Measurements from ENCODE around the gene DAGLB.
"Not testable (repeated sequence)": the region's sequence is repeated elsewhere in the genome, so short reads cannot be mapped to it uniquely, and the experiment has no call there.

The DAGLB gene

DNA sequence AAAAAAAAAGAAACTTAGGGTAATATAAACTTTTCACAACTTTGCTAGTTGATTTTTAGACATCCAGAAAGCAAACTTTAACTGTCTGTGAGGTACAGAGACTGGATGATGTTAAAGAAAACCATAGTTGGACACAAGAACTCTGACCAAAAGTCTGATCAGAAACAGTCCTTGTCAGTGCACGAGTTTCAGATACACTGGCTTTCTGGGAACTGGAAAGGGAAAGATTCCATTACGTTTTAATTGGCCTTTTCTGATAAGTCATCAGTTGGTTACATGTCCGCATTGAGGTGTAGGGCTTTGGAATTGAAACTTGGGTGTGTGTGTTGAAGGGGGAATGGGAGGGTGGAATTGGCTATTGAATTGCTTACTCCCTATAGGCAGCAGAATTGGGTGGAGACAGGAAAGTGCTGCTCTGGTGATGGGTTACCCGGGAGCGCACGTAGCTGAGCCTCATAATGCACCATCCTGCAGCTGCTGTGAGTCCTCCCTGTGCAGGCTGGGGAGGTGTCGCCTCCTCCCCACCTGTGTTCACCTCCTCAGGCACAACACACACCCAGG lies 59.9 kb downstream of the DAGLB start:
- TF ChIP-seq, protein P1, sequence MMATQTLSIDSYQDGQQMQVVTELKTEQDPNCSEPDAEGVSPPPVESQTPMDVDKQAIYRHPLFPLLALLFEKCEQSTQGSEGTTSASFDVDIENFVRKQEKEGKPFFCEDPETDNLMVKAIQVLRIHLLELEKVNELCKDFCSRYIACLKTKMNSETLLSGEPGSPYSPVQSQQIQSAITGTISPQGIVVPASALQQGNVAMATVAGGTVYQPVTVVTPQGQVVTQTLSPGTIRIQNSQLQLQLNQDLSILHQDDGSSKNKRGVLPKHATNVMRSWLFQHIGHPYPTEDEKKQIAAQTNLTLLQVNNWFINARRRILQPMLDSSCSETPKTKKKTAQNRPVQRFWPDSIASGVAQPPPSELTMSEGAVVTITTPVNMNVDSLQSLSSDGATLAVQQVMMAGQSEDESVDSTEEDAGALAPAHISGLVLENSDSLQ (IDR thresholded peaks at IDR 0.05) = no peak
- no peak for TF ChIP-seq SUZ12 (IDR thresholded peaks at IDR 0.05)
- no peak for TF ChIP-seq HDGF (IDR thresholded peaks at IDR 0.05; ENCODE audit: borderline replicate concordance)
- TF ChIP-seq BHLHE40 (IDR thresholded peaks at IDR 0.05; ENCODE audit: borderline replicate concordance) = no peak
- TF ChIP-seq L3MBTL2 (conservative IDR thresholded peaks at IDR 0.05) = no peak
- TF ChIP-seq TARDBP (IDR thresholded peaks at IDR 0.05) = no peak
- no peak for TF ChIP-seq LEF1 (IDR thresholded peaks at IDR 0.05; ENCODE audit: borderline replicate concordance)
- TF ChIP-seq CTBP1 (IDR thresholded peaks at IDR 0.05; ENCODE audit: borderline replicate concordance) = no peak
- TF ChIP-seq ARNT (IDR thresholded peaks at IDR 0.05) = no peak
- ChIA-PET CTCF (no interaction called here), POLR2A (no interaction called here)
- no peak for DNase-seq (ENCODE audit: extremely low spot score)

DNA sequence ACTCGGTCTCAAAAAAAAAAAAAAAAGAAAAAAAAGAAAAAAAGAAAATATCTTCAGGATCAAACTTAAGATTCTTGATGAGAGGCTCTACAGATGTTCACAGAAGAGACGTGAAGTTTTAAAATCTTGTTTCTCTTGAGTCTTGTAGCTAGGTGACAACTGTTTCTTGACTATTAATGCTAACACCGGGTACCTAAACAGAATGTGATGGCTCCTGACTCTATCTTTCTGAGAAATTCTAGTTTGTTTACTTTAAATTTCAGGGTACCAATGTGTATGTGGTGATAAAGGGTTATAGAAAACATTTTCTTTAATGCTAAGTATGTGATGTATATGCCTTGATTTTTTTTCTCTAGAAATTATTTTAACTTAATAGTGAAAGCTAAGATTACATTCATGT lies 61.0 kb downstream of the DAGLB start:
- DNase-seq (ENCODE audit: extremely low spot score) = no peak
- POLR2A ChIA-PET = no interaction called here
- CTCF ChIA-PET = no interaction called here
- no peak for TF ChIP-seq SUZ12 (IDR thresholded peaks at IDR 0.05)
- TF ChIP-seq ZNF384 (IDR thresholded peaks at IDR 0.05) = no peak
- TF ChIP-seq NFRKB (IDR thresholded peaks at IDR 0.05) = no peak
- no peak for TF ChIP-seq ARNT (IDR thresholded peaks at IDR 0.05)
- no peak for TF ChIP-seq HDGF (IDR thresholded peaks at IDR 0.05; ENCODE audit: borderline replicate concordance)
- no peak for TF ChIP-seq LEF1 (IDR thresholded peaks at IDR 0.05; ENCODE audit: borderline replicate concordance)
- TF ChIP-seq FOXM1 (IDR thresholded peaks at IDR 0.05; ENCODE audit: borderline replicate concordance) = no peak
- no peak for TF ChIP-seq FOXK2 (IDR thresholded peaks at IDR 0.05)
- no peak for TF ChIP-seq SP1 (IDR thresholded peaks at IDR 0.05)

DNA sequence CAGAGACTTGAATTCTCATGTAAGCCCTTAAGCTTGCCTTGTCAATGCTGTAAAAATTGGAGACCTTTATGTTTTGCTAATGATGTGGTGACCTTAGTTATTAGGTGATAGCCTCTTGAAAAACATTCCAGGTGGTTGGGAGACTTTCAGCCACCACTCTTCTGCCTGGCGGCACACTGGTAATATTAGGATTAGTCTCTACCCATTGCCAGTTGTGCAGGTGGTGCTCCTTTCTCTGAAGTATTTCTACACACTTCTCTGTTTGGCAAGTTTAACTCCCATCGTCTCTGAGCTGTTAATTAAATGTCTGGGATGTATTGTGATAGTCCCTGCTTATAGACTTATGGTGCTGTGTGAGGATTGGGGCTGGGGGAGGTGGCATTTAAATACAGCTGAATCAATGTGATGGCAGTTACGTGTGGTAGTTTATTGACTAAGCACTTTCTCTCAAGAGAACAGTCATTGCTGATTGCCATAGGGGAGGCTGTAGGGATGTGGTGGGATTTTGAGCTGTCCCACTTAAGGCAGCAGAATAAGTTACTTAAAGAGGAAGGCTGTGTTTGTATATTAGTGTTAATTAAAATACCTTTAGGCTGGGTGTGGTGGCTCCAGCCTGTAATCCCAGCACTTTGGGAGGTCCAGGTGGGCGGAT lies 61.7 kb downstream of the DAGLB start:
- no peak for TF ChIP-seq NFRKB (IDR thresholded peaks at IDR 0.05)
- TF ChIP-seq ZNF384 (IDR thresholded peaks at IDR 0.05) = no peak
- TF ChIP-seq ELF4 (IDR thresholded peaks at IDR 0.05) = no peak
- POLR2A ChIA-PET = interaction anchor here (0.8 to 2.0 kb wide), 2 partner anchors 35 to 62 kb away, joined by 3 to 6 read pairs; partner anchors contain the start of gene DAGLB
- DNase-seq (ENCODE audit: extremely low spot score) = no peak
- CTCF ChIA-PET = no interaction called here

DNA sequence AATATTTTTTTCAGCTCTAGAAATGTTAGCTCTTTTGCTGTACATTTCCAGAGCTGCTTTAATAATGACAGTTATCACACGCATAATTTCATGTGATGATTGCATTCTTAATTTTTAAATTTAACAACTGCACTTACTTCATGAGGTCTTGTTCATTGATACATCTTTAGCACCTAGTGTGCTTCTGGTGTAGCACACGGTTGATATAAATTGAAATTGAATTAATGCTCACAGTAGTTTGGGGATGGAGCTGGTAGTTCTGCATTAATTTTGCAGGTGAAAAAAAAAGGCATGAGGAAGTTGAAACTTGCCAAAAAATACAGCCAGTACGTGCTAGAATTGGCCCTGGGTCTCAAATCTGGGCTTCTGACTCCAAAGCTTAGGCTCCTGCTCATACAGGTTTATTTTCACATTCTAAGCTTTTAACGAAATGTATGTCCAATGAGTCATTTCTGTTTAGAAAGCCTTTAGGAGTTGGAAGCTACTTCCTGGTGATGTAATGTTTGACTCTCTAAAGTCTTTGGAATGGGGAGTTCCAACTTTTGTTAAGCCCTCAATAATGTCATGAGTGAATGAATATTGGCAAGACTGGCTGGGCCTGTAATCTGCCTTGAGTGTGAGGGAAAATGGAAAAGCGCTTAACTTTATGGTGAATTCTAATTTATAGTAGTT lies 62.5 kb downstream of the DAGLB start:
- CTCF ChIA-PET = interaction anchor here (1.1 kb wide), 1 partner anchor 45 kb away, joined by 4 read pairs; no protein-coding TSS in a partner anchor
- DNase-seq (ENCODE audit: extremely low spot score) = no peak
- TF ChIP-seq SUZ12 (IDR thresholded peaks at IDR 0.05) (no peak), ARNT (IDR thresholded peaks at IDR 0.05) (no peak), SP1 (IDR thresholded peaks at IDR 0.05) (no peak), ELF4 (IDR thresholded peaks at IDR 0.05) (no peak), TARDBP (IDR thresholded peaks at IDR 0.05) (no peak), HDGF (IDR thresholded peaks at IDR 0.05; ENCODE audit: borderline replicate concordance) (no peak)
- POLR2A ChIA-PET = interaction anchor here (0.8 to 2.0 kb wide), 2 partner anchors 35 to 63 kb away, joined by 3 to 6 read pairs; partner anchors contain the start of gene DAGLB

DNA sequence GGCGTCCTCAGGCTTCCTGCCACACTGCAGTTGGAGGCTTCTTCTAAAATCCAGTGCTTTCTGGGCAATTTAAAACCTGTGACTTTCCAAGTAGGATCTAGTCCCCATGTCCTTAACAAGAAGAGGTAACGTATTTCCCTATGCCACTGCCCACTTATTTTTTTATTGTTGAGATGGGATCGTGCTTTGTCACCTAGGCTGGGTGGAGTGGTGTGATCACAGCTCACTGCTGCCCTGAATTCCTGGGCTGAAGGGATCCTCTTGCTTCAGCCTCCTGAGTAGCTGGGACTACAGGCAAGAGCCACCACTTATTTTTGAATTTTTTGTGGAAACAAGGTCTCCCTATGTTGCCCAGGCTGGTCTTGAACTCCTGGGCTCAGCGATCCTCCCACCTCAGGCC lies 63.4 kb downstream of the DAGLB start:
- no peak for DNase-seq (ENCODE audit: extremely low spot score)
- ChIA-PET POLR2A (interaction anchor here (2.0 kb wide), 1 partner anchor 64 kb away, joined by 6 read pairs; the partner anchor contains the start of gene DAGLB), CTCF (interaction anchor here (1.1 kb wide), 1 partner anchor 46 kb away, joined by 4 read pairs; no protein-coding TSS in a partner anchor)
- TF ChIP-seq BHLHE40 (IDR thresholded peaks at IDR 0.05; ENCODE audit: borderline replicate concordance) = no peak
- TF ChIP-seq NFRKB (IDR thresholded peaks at IDR 0.05) = no peak
- TF ChIP-seq, protein P1 (IDR thresholded peaks at IDR 0.05) = no peak
- no peak for TF ChIP-seq ARNT (IDR thresholded peaks at IDR 0.05)
- TF ChIP-seq L3MBTL2 (conservative IDR thresholded peaks at IDR 0.05) = no peak
- no peak for TF ChIP-seq FOXM1 (IDR thresholded peaks at IDR 0.05; ENCODE audit: borderline replicate concordance)
- TF ChIP-seq SUZ12 (IDR thresholded peaks at IDR 0.05) = no peak
- TF ChIP-seq TARDBP (IDR thresholded peaks at IDR 0.05) = no peak

DNA sequence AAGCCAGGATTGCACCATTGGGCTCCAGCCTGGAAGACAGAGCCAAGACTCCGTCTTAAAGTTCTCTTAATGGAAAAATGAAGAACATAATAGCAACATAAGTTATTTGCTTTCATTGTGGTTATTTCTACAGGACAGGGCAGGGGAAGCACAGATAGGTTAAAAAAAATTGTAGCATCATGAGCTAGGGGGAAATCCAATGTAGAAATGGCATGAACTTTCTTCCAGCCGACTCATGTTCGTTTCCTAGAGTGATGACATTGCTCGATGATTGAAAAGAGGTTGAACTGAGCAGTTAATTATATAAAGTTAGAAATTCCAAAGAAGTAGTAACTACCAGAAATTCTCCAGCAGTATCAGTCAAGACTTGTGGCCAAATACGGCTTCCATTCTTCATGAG lies 64.9 kb downstream of the DAGLB start:
- DNase-seq (ENCODE audit: extremely low spot score) = no peak
- POLR2A ChIA-PET = no interaction called here
- no peak for TF ChIP-seq SUZ12 (IDR thresholded peaks at IDR 0.05)
- no peak for TF ChIP-seq ELF4 (IDR thresholded peaks at IDR 0.05)
- no peak for TF ChIP-seq L3MBTL2 (conservative IDR thresholded peaks at IDR 0.05)
- no peak for TF ChIP-seq ZNF384 (IDR thresholded peaks at IDR 0.05)
- TF ChIP-seq NFRKB (IDR thresholded peaks at IDR 0.05) = no peak
- no peak for TF ChIP-seq FOXM1 (IDR thresholded peaks at IDR 0.05; ENCODE audit: borderline replicate concordance)
- TF ChIP-seq BHLHE40 (IDR thresholded peaks at IDR 0.05; ENCODE audit: borderline replicate concordance) = no peak
- no peak for TF ChIP-seq ARNT (IDR thresholded peaks at IDR 0.05)
- TF ChIP-seq FOXA1 (IDR thresholded peaks at IDR 0.05) = no peak
- TF ChIP-seq SP1 (IDR thresholded peaks at IDR 0.05) = no peak
- no peak for TF ChIP-seq LEF1 (IDR thresholded peaks at IDR 0.05; ENCODE audit: borderline replicate concordance)
- TF ChIP-seq, protein P1 (IDR thresholded peaks at IDR 0.05) = no peak
- TF ChIP-seq FOXK2 (IDR thresholded peaks at IDR 0.05) = no peak
- TF ChIP-seq CTBP1 (IDR thresholded peaks at IDR 0.05; ENCODE audit: borderline replicate concordance) = no peak
- TF ChIP-seq HDGF (IDR thresholded peaks at IDR 0.05; ENCODE audit: borderline replicate concordance) = no peak
- TF ChIP-seq TARDBP (IDR thresholded peaks at IDR 0.05) = no peak
- CTCF ChIA-PET = no interaction called here

DNA sequence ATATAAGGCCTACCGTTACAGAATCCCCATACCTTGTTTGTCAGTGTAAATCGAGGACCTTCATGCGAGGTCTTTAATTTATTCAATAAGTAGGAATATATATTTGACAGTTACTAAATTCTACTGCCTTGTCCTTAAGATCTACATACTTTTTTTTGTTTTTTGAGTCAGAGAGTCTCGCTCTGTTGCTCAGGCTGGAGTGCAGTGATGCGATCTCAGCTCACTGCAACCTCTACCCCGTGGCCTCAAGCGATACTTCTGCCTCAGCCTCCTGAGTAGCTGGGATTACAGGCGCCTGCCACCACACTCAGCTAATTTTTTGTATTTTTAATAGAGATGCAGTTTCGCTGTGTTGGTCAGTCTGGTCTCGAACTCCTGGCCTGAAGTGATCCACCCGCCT lies 65.9 kb downstream of the DAGLB start:
- POLR2A ChIA-PET; CTCF ChIA-PET; DNase-seq (ENCODE audit: extremely low spot score): not testable (repeated sequence)

Measured in HEK293T (cell line).